Parathyroid adenoma (tissue), 2 donors: ENCODE measurements around the gene ACSS3.

Experiments used
- H2AFZ ChIP-seq: fragments of 300-600 bp; sonication (generic); one replicate; pipeline ENCODE4 v1.7.0; 2017; ENCODE audit warnings: antibody characterized with exemption, mild to moderate bottlenecking
- H3K27ac ChIP-seq: fragments of 300-600 bp; sonication (generic); one replicate; pipeline ENCODE4 v1.7.0; 2017
- H3K27me3 ChIP-seq: fragments of 300-600 bp; sonication (generic); one replicate; pipeline ENCODE4 v1.7.0; 2017; ENCODE audit warnings: low read length; ENCODE audit not compliant: control insufficient read depth, insufficient read depth
- H3K36me3 ChIP-seq: fragments of 300-600 bp; sonication (generic); one replicate; pipeline ENCODE4 v1.7.0; 2017; ENCODE audit warnings: low read length; ENCODE audit not compliant: control insufficient read depth, insufficient read depth
- H3K4me1 ChIP-seq: fragments of 300-600 bp; sonication (generic); one replicate; pipeline ENCODE4 v1.7.0; 2017; ENCODE audit warnings: control low read depth
- H3K4me2 ChIP-seq: fragments of 300-600 bp; sonication (generic); one replicate; pipeline ENCODE4 v1.7.0; 2017; ENCODE audit warnings: low read length
- H3K4me3 ChIP-seq: fragments of 300-600 bp; sonication (generic); one replicate; pipeline ENCODE4 v1.7.0; 2017; ENCODE audit warnings: low read depth, low read length
- H3K79me2 ChIP-seq: fragments of 300-600 bp; sonication (generic); one replicate; pipeline ENCODE4 v1.7.0; 2017; ENCODE audit warnings: control low read depth
- H3K9ac ChIP-seq: fragments of 300-600 bp; sonication (generic); one replicate; pipeline ENCODE4 v1.7.0; 2017; ENCODE audit warnings: mild to moderate bottlenecking
- H3K9me3 ChIP-seq: fragments of 300-600 bp; sonication (generic); one replicate; pipeline ENCODE4 v1.7.0; 2017; ENCODE audit warnings: low read length; ENCODE audit not compliant: control insufficient read depth
- TF ChIP-seq, protein P1 (sequence below): fragments of 300-600 bp; sonication (generic); IDR thresholded peaks from one replicate; pipeline ENCODE4 v1.7.0; 2017; ENCODE audit warnings: antibody characterized with exemption, mild to moderate bottlenecking
- donor health status: primary hyperparathyroidism.

Gene ACSS3

GRCh38 chr12:81259360-81259759 is 181.5 kb downstream of the ACSS3 start:
- Histone ChIP-seq H3K9ac (no peak overlapping the region), H3K4me3 (no peak overlapping the region), H2AFZ (no peak overlapping the region), H3K27me3 (no peaks in the 10 kb centered on the region), H3K4me2 (no peak overlapping the region), H3K36me3 (no peaks in the 10 kb centered on the region), H3K79me2 (no peaks in the 10 kb centered on the region), H3K9me3 (no peaks in the 10 kb centered on the region), H3K4me1 (no peaks in the 10 kb centered on the region), H3K27ac (no peak overlapping the region)
- TF ChIP-seq, protein P1, sequence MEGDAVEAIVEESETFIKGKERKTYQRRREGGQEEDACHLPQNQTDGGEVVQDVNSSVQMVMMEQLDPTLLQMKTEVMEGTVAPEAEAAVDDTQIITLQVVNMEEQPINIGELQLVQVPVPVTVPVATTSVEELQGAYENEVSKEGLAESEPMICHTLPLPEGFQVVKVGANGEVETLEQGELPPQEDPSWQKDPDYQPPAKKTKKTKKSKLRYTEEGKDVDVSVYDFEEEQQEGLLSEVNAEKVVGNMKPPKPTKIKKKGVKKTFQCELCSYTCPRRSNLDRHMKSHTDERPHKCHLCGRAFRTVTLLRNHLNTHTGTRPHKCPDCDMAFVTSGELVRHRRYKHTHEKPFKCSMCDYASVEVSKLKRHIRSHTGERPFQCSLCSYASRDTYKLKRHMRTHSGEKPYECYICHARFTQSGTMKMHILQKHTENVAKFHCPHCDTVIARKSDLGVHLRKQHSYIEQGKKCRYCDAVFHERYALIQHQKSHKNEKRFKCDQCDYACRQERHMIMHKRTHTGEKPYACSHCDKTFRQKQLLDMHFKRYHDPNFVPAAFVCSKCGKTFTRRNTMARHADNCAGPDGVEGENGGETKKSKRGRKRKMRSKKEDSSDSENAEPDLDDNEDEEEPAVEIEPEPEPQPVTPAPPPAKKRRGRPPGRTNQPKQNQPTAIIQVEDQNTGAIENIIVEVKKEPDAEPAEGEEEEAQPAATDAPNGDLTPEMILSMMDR, result no peak

GRCh38 chr12:81261508-81262207 is 183.8 kb downstream of the ACSS3 start:
- Histone ChIP-seq H3K27ac (no peak overlapping the region), H3K4me1 (no peaks in the 10 kb centered on the region), H3K79me2 (no peaks in the 10 kb centered on the region), H3K4me2 (no peak overlapping the region), H3K27me3 (no peaks in the 10 kb centered on the region), H3K4me3 (no peak overlapping the region), H2AFZ (no peak overlapping the region), H3K9me3 (no peaks in the 10 kb centered on the region), H3K9ac (no peak overlapping the region), H3K36me3 (no peaks in the 10 kb centered on the region)
- TF ChIP-seq, protein P1, result no peak

GRCh38 chr12:81263072-81263471 is 185.2 kb downstream of the ACSS3 start:
- Histone ChIP-seq H3K27me3 (no peaks in the 10 kb centered on the region), H3K27ac (no peak overlapping the region)

DNA sequence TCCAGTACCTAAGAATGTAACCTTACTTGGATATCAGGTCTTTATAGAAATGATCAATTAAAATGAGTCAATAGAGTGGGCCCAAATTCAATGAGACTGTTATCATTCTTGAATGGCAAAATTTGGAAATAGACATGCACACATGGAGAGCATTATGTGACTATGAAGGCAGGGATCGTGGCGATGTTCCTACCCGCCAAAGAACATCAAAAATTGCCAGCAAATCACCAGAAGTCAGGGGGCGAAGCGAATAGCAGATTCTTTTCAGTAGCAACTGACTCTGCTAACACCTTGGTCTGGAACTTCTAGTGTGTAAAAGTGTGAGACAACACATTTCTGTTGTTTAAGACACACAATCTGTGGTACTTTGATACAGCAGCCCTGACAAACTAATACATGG is 192.5 kb downstream of the ACSS3 start:
- H2AFZ ChIP-seq, result no peak overlapping the region
- H3K4me1 ChIP-seq, result no peaks in the 10 kb centered on the region
- H3K4me3 ChIP-seq, result no peak overlapping the region

More at GRCh38 chr12:81263072-81263471, 185.2 kb downstream of the ACSS3 start:
- Histone ChIP-seq H3K4me3 (no peak overlapping the region), H3K79me2 (no peaks in the 10 kb centered on the region), H3K4me1 (no peaks in the 10 kb centered on the region), H3K36me3 (no peaks in the 10 kb centered on the region), H3K9me3 (no peaks in the 10 kb centered on the region), H2AFZ (no peak overlapping the region), H3K4me2 (no peak overlapping the region), H3K9ac (no peak overlapping the region)
- TF ChIP-seq, protein P1, result no peak

More for the DNA sequence above, 192.5 kb downstream of the ACSS3 start:
- H3K36me3 ChIP-seq, result no peaks in the 10 kb centered on the region
- H3K4me2 ChIP-seq, result no peak overlapping the region
- H3K27me3 ChIP-seq, result no peaks in the 10 kb centered on the region
- no peaks in the 10 kb centered on the region for H3K9me3 ChIP-seq
- TF ChIP-seq, protein P1, result no peak
- no peak overlapping the region for H3K9ac ChIP-seq
- no peak overlapping the region for H3K27ac ChIP-seq
- no peaks in the 10 kb centered on the region for H3K79me2 ChIP-seq
